Measurements from ENCODE around the gene MUC22.

MUC22 gene

DNA sequence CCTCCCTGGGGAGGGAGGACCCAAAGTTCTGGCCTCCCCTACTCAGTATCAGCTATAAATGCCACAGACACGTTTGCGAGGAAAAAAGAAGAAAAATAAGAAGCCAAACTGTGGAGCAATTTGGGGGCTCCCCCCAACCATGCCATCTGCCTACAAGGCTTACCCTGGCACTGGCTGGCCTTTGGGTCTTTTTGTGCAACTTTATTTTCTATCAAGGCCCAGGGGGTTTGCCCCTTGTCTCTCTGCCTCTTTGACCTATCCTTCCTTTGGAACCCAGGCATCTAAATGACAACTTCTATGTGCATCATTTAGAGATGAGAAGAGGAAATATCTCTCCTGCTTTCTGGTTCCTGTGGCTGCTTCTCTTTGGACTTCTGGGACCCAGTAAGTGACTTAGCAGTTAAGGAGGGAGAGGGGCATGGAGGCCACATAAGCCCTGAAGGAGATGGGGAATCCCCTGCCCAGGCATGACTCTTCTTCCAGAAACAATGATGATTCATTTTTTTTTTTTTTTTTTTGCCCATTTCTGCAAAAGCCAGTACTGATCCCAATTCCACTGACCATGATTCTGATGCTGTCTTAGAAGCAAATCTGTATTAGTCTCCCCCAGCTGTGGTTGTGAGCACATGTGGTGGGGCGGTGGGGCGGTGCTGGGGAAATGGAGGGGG is at the start of gene MUC22:
Gene MUC22 (plus strand): TSS at position 82 of the 668 bp plus-strand sequence. CDS start 233 bp downstream, at position 315.
- H3K4me3 ChIP-seq (ENCODE audit: low read depth, low read length) = no peak within 1 kb of the TSS
- peak; percentile 11 for DNase-seq (ENCODE audit: low read depth)
- TF ChIP-seq, protein P1, sequence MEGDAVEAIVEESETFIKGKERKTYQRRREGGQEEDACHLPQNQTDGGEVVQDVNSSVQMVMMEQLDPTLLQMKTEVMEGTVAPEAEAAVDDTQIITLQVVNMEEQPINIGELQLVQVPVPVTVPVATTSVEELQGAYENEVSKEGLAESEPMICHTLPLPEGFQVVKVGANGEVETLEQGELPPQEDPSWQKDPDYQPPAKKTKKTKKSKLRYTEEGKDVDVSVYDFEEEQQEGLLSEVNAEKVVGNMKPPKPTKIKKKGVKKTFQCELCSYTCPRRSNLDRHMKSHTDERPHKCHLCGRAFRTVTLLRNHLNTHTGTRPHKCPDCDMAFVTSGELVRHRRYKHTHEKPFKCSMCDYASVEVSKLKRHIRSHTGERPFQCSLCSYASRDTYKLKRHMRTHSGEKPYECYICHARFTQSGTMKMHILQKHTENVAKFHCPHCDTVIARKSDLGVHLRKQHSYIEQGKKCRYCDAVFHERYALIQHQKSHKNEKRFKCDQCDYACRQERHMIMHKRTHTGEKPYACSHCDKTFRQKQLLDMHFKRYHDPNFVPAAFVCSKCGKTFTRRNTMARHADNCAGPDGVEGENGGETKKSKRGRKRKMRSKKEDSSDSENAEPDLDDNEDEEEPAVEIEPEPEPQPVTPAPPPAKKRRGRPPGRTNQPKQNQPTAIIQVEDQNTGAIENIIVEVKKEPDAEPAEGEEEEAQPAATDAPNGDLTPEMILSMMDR (IDR thresholded peaks at IDR 0.05; ENCODE audit: low read depth, low read length, missing control alignments) = no peak
- in situ Hi-C loops (cut with HindIII; ENCODE audit: low sequenced_read_pairs) = no loop called here

DNA sequence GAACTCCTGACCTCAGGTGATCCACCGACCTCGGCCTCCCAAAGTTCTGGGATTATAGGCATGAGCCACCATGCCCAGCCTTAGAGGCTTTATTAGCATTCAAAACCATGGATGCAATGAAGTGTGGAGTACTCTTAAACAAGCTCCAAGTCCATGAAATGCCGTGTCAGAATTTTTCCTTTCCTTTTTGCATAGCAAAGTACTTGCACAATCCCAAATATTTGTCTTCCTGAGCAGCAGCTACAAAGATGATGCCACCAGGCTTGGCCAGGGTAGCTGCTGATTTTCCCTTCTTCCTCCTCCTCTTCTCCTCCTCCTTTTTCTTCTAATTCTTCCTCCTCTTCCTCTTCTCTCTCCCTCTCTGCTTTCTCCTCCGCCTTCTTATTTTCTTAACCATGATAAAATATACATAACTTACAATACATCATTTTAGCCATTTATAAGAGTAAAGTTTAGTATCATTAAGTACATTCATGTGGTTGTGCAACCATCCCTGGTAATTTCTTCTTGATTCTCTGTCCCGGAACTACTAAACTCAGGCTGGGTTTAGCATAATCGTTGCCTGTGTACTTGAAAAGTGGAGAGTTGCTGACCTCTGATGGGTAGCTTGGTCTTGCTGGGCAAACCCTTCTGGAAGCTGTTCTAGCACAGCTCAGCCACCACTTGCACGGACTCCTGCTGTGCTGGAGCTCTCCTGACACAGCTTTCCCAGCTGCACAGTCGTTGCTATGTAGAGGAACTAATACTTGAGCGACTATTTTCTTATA is 49.2 kb upstream of the MUC22 start:
- in situ Hi-C loops (cut with HindIII; ENCODE audit: low sequenced_read_pairs) = no loop called here
- no peak overlapping the region for H3K4me3 ChIP-seq (ENCODE audit: low read depth, low read length)
- DNase-seq (ENCODE audit: low read depth) = no peak
- TF ChIP-seq, protein P1 (IDR thresholded peaks at IDR 0.05; ENCODE audit: low read depth, low read length, missing control alignments) = no peak

DNA sequence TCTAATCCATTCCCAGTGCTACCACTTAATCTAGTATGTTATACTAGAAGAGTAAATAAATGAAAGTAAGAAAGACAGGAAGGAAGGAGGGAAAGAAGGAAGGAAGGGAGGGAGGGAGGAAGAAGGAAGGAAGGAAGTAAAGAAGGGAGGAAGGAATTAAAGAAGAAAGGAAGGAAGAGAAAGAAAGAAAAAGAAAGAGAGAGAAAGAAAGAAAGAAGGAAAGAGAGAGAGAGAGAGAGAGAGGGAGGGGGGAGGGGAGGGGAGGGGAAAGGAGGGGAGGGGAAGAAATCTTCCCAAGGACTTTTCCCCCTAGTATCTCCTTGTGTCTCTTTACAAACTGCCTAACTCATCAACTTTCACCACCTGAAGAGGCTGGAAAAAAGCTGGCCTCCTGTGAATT is 47.6 kb upstream of the MUC22 start:
- no peak overlapping the region for H3K4me3 ChIP-seq (ENCODE audit: low read depth, low read length)
- TF ChIP-seq, protein P1 (IDR thresholded peaks at IDR 0.05; ENCODE audit: low read depth, low read length, missing control alignments) = no peak
- in situ Hi-C loops (cut with HindIII; ENCODE audit: low sequenced_read_pairs) = no loop called here
- DNase-seq (ENCODE audit: low read depth) = no peak

DNA sequence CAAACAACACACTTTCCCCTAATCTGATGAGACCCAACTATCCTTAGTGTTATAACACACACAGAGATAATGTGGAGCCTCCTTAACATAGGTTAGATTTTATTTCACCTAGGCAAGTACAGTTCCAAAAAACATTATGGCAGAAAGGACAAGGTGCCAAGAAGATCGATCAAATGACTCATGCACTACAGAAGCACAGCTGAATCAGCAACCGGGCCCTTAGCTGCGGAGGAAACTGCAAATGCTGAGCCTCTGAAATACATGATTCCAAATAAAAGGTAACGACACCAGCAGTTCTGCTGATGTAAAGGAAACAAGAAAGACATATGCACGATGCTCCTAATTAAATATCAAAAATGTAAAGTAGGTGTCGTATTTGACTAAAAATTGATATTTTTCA is 46.6 kb upstream of the MUC22 start:
- peak; percentile 26 for DNase-seq (ENCODE audit: low read depth)
- H3K4me3 ChIP-seq (ENCODE audit: low read depth, low read length) = no peak overlapping the region
- in situ Hi-C loops (cut with HindIII; ENCODE audit: low sequenced_read_pairs) = no loop called here
- TF ChIP-seq, protein P1 (IDR thresholded peaks at IDR 0.05; ENCODE audit: low read depth, low read length, missing control alignments) = no peak

DNA sequence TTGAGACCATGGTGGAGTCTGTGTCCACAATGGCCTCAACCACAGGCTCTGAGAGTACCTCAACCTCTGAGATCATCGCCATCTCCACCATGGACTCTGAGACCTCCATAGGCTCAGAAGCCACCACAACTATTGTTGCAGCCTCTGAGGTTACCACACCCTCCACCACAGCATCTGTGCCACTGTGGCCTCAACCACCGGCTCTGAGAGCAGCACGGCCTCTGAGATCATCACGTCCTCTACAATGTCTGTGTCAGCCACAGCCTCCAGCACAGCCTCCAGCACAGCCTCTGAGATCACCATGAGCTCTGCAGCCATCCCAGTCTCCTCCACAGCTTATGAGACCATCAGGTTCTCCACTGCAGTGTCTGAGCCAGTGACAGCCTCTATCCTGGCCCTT is 46.2 kb upstream of the MUC22 start:
- no peak overlapping the region for H3K4me3 ChIP-seq (ENCODE audit: low read depth, low read length)
- no peak for DNase-seq (ENCODE audit: low read depth)
- in situ Hi-C loops (cut with HindIII; ENCODE audit: low sequenced_read_pairs) = no loop called here
- TF ChIP-seq, protein P1 (IDR thresholded peaks at IDR 0.05; ENCODE audit: low read depth, low read length, missing control alignments) = no peak

DNA sequence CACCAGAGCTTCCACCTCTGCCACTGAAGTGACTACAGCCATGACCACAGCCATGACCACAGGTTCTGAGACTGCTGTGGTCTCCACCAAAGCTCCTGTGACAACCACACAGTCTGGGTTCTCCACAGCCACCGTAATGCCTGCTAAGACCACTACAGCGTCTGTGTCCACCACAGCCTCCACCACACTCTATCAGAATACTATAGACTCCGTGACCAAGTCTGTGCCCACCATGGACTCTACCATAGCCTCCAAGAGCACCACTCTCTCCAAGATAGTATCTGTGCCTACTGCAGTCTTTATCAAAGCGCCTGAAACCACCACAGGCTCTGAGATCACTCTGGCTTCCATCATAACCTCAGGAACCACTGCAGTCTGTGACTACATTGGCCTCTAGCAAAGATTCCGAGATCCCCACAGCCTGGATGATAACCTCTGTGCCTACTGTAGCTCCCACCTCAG is 45.1 kb upstream of the MUC22 start:
- TF ChIP-seq, protein P1 (IDR thresholded peaks at IDR 0.05; ENCODE audit: low read depth, low read length, missing control alignments) = no peak
- no peak overlapping the region for H3K4me3 ChIP-seq (ENCODE audit: low read depth, low read length)
- in situ Hi-C loops (cut with HindIII; ENCODE audit: low sequenced_read_pairs) = no loop called here
- DNase-seq (ENCODE audit: low read depth) = no peak

All from astrocyte of the cerebellum (primary cell).